ENCODE data around the gene PRPF8. TPM values are rescaled to one million over a fixed set of nuclear protein-coding genes. Genes with fewer than 3 reads are reported as not detected.

PRPF8 gene
- total and polyA plus RNA-seq, 2 of the 13 experiments (the other 11 are each of a cell fraction or from before 2014, with no cell fraction given) = 112 to 179 TPM

DNA sequence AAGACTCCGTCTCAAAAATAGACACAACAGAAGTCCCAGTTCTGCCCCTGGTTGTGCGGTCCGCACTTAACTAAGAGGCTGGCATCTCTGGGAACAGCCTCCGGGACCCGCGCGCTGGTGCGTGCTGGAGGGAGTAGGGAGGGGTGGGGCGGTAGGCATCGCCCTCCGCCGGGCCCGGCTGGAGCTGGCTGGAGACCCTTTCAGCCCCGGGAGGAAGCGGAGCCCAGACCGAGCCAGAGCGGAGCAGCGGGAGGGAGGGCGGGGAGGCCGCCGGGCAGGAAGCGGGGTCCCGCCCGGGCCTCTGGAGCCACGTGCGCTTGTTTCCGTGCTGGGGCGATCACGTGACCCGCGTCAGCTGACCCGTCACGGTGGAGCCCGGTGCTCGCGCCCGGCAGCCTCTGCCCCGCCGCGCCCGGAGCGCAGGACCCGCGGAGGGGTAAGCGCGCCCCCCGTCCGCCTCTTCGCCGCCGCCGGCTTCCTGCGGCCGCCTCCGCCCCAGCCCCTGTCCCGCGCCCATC is 39.7 kb upstream of the PRPF8 start, which contains the start of gene WDR81 (continued):
- TF ChIP-seq ISL2 (CRISPR knock-in tag; IDR thresholded peaks at IDR 0.05) (no peak; the same call in 1 of the 2 replicates), NFE2L2 (IDR thresholded peaks at IDR 0.05; ENCODE audit: low read length) (no peak), RFX5 (IDR thresholded peaks at IDR 0.05; ENCODE audit: low read depth, low read length) (no peak), HMGA1 (CRISPR knock-in tag; conservative IDR thresholded peaks at IDR 0.05) (no peak), GATA4 (IDR thresholded peaks at IDR 0.05; ENCODE audit: borderline replicate concordance, low read depth) (no peak), ZNF552 (CRISPR knock-in tag; IDR thresholded peaks at IDR 0.05; ENCODE audit: borderline replicate concordance) (no peak; the same call in 1 of the 2 replicates), ZNF12 (CRISPR knock-in tag; IDR thresholded peaks at IDR 0.05) (no peak), ZNF484 (CRISPR knock-in tag; IDR thresholded peaks at IDR 0.05; ENCODE audit: borderline replicate concordance, low read depth) (no peak), ZNF225 (CRISPR knock-in tag; IDR thresholded peaks at IDR 0.05) (no peak), PHF21A (CRISPR knock-in tag; IDR thresholded peaks at IDR 0.05) (no peak), ZNF83 (CRISPR knock-in tag; IDR thresholded peaks at IDR 0.05; ENCODE audit: borderline replicate concordance) (no peak), FOXK2 (IDR thresholded peaks at IDR 0.05) (peak; percentile 76; the same call in 1 of the 2 replicates)
- TF ChIP-seq, protein P1, sequence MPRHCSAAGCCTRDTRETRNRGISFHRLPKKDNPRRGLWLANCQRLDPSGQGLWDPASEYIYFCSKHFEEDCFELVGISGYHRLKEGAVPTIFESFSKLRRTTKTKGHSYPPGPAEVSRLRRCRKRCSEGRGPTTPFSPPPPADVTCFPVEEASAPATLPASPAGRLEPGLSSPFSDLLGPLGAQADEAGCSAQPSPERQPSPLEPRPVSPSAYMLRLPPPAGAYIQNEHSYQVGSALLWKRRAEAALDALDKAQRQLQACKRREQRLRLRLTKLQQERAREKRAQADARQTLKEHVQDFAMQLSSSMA (CRISPR knock-in tag; IDR thresholded peaks at IDR 0.05) = no peak
- TF ChIP-seq, protein P2, sequence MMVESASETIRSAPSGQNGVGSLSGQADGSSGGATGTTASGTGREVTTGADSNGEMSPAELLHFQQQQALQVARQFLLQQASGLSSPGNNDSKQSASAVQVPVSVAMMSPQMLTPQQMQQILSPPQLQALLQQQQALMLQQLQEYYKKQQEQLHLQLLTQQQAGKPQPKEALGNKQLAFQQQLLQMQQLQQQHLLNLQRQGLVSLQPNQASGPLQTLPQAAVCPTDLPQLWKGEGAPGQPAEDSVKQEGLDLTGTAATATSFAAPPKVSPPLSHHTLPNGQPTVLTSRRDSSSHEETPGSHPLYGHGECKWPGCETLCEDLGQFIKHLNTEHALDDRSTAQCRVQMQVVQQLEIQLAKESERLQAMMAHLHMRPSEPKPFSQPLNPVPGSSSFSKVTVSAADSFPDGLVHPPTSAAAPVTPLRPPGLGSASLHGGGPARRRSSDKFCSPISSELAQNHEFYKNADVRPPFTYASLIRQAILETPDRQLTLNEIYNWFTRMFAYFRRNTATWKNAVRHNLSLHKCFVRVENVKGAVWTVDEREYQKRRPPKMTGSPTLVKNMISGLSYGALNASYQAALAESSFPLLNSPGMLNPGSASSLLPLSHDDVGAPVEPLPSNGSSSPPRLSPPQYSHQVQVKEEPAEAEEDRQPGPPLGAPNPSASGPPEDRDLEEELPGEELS (CRISPR knock-in tag; IDR thresholded peaks at IDR 0.05) = peak; percentile 29; the same call in 1 of the 2 replicates
- TF ChIP-seq, protein P3, sequence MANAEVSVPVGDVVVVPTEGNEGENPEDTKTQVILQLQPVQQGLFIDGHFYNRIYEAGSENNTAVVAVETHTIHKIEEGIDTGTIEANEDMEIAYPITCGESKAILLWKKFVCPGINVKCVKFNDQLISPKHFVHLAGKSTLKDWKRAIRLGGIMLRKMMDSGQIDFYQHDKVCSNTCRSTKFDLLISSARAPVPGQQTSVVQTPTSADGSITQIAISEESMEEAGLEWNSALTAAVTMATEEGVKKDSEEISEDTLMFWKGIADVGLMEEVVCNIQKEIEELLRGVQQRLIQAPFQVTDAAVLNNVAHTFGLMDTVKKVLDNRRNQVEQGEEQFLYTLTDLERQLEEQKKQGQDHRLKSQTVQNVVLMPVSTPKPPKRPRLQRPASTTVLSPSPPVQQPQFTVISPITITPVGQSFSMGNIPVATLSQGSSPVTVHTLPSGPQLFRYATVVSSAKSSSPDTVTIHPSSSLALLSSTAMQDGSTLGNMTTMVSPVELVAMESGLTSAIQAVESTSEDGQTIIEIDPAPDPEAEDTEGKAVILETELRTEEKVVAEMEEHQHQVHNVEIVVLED (CRISPR knock-in tag; IDR thresholded peaks at IDR 0.05; ENCODE audit: borderline replicate concordance) = no peak
- TF ChIP-seq, protein P4, sequence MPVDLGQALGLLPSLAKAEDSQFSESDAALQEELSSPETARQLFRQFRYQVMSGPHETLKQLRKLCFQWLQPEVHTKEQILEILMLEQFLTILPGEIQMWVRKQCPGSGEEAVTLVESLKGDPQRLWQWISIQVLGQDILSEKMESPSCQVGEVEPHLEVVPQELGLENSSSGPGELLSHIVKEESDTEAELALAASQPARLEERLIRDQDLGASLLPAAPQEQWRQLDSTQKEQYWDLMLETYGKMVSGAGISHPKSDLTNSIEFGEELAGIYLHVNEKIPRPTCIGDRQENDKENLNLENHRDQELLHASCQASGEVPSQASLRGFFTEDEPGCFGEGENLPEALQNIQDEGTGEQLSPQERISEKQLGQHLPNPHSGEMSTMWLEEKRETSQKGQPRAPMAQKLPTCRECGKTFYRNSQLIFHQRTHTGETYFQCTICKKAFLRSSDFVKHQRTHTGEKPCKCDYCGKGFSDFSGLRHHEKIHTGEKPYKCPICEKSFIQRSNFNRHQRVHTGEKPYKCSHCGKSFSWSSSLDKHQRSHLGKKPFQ (CRISPR knock-in tag; IDR thresholded peaks at IDR 0.05; ENCODE audit: insufficient replicate concordance) = no peak
- TF ChIP-seq, protein P5, sequence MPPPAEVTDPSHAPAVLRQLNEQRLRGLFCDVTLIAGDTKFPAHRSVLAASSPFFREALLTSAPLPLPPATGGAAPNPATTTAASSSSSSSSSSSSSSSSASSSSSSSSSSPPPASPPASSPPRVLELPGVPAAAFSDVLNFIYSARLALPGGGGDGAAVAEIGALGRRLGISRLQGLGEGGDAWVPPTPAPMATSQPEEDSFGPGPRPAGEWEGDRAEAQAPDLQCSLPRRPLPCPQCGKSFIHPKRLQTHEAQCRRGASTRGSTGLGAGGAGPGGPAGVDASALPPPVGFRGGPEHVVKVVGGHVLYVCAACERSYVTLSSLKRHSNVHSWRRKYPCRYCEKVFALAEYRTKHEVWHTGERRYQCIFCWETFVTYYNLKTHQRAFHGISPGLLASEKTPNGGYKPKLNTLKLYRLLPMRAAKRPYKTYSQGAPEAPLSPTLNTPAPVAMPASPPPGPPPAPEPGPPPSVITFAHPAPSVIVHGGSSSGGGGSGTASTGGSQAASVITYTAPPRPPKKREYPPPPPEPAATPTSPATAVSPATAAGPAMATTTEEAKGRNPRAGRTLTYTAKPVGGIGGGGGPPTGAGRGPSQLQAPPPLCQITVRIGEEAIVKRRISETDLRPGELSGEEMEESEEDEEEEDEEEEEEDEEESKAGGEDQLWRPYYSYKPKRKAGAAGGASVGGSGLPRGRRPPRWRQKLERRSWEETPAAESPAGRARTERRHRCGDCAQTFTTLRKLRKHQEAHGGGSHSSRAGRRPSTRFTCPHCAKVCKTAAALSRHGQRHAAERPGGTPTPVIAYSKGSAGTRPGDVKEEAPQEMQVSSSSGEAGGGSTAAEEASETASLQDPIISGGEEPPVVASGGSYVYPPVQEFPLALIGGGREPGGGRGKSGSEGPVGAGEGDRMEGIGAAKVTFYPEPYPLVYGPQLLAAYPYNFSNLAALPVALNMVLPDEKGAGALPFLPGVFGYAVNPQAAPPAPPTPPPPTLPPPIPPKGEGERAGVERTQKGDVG (CRISPR knock-in tag; IDR thresholded peaks at IDR 0.05; ENCODE audit: borderline replicate concordance) = no peak
